ENCODE data around the gene SOX30.

The SOX30 gene

GRCh38 chr5:157582731-157583620 is 69.3 kb downstream of the SOX30 start:
- Histone ChIP-seq H3K27ac (ENCODE audit: low read length) (no peak overlapping the region), H3K9me3 (replicated peaks; ENCODE audit: insufficient read depth, low read length) (no peaks in the 10 kb centered on the region), H3K36me3 (replicated peaks; ENCODE audit: insufficient read depth, low read length) (no peaks in the 10 kb centered on the region), H3K27me3 (replicated peaks; ENCODE audit: insufficient read depth, low read length) (no peaks in the 10 kb centered on the region), H3K4me2 (ENCODE audit: low read depth, low read length) (no peak overlapping the region), H3K9ac (ENCODE audit: low read length) (no peak overlapping the region), H3K79me2 (ENCODE audit: low read length) (no peaks in the 10 kb centered on the region), H2AFZ (ENCODE audit: low read length) (no peak overlapping the region), H3F3A (ENCODE audit: insufficient read depth, low read length) (no peaks in the 10 kb centered on the region), H4K20me1 (ENCODE audit: insufficient read depth, low read length) (no peaks in the 10 kb centered on the region), H3K4me1 (ENCODE audit: low read length) (no peaks in the 10 kb centered on the region), H3K4me3 (ENCODE audit: low read length) (no peak overlapping the region), H3K9me2 (replicated peaks; ENCODE audit: insufficient read depth, low read length) (no peaks in the 10 kb centered on the region)
- DNase-seq, result no peak
- TF ChIP-seq CTCF (IDR thresholded peaks at IDR 0.05; ENCODE audit: low read length), result no peak
- TF ChIP-seq EZH2 (optimal IDR thresholded peaks at IDR 0.05; ENCODE audit: low read depth, low read length), result no peak
- TF ChIP-seq EZH2phosphoT487 (IDR thresholded peaks at IDR 0.05; ENCODE audit: low read length), result no peak

GRCh38 chr5:157581901-157582300 is 70.3 kb downstream of the SOX30 start:
- H3F3A ChIP-seq (ENCODE audit: insufficient read depth, low read length), result no peaks in the 10 kb centered on the region
- no peaks in the 10 kb centered on the region for H3K4me1 ChIP-seq (ENCODE audit: low read length)
- no peaks in the 10 kb centered on the region for H3K27me3 ChIP-seq (replicated peaks; ENCODE audit: insufficient read depth, low read length)
- no peak overlapping the region for H3K9ac ChIP-seq (ENCODE audit: low read length)
- H3K9me3 ChIP-seq (replicated peaks; ENCODE audit: insufficient read depth, low read length), result no peaks in the 10 kb centered on the region
- no peaks in the 10 kb centered on the region for H3K9me2 ChIP-seq (replicated peaks; ENCODE audit: insufficient read depth, low read length)
- H4K20me1 ChIP-seq (ENCODE audit: insufficient read depth, low read length), result no peaks in the 10 kb centered on the region
- H3K27ac ChIP-seq (ENCODE audit: low read length), result no peak overlapping the region
- H3K36me3 ChIP-seq (replicated peaks; ENCODE audit: insufficient read depth, low read length), result no peaks in the 10 kb centered on the region
- no peak for DNase-seq
- no peak for TF ChIP-seq EZH2phosphoT487 (IDR thresholded peaks at IDR 0.05; ENCODE audit: low read length)
- TF ChIP-seq CTCF (IDR thresholded peaks at IDR 0.05; ENCODE audit: low read length), result no peak
- no peak for TF ChIP-seq EZH2 (optimal IDR thresholded peaks at IDR 0.05; ENCODE audit: low read depth, low read length)
- H3K4me3 ChIP-seq (ENCODE audit: low read length), result no peak overlapping the region
- no peak overlapping the region for H2AFZ ChIP-seq (ENCODE audit: low read length)
- H3K79me2 ChIP-seq (ENCODE audit: low read length), result no peaks in the 10 kb centered on the region
- no peak overlapping the region for H3K4me2 ChIP-seq (ENCODE audit: low read depth, low read length)

- Histone ChIP-seq H3K79me2 (ENCODE audit: low read length) (no peaks in the 10 kb centered on the region), H3K4me3 (ENCODE audit: low read length) (no peak overlapping the region), H3K27me3 (replicated peaks; ENCODE audit: insufficient read depth, low read length) (peaks cover 10% of the 10 kb centered on the region), H3K9me2 (replicated peaks; ENCODE audit: insufficient read depth, low read length) (no peaks in the 10 kb centered on the region), H3K27ac (ENCODE audit: low read length) (no peak overlapping the region), H3K4me2 (ENCODE audit: low read depth, low read length) (no peak overlapping the region), H3F3A (ENCODE audit: insufficient read depth, low read length) (no peaks in the 10 kb centered on the region), H3K36me3 (replicated peaks; ENCODE audit: insufficient read depth, low read length) (no peaks in the 10 kb centered on the region), H2AFZ (ENCODE audit: low read length) (no peak overlapping the region), H4K20me1 (ENCODE audit: insufficient read depth, low read length) (no peaks in the 10 kb centered on the region), H3K9ac (ENCODE audit: low read length) (no peak overlapping the region), H3K4me1 (ENCODE audit: low read length) (0 out of 2 replicates have a peak, but pooled peaks cover 7% of the 10 kb centered on the region), H3K9me3 (replicated peaks; ENCODE audit: insufficient read depth, low read length) (no peaks in the 10 kb centered on the region)
- TF ChIP-seq EZH2phosphoT487 (IDR thresholded peaks at IDR 0.05; ENCODE audit: low read length) (no peak), CTCF (IDR thresholded peaks at IDR 0.05; ENCODE audit: low read length) (no peak), EZH2 (optimal IDR thresholded peaks at IDR 0.05; ENCODE audit: low read depth, low read length) (no peak)
- DNase-seq, result no peak
These were observed 74.0 kb downstream of the SOX30 start for GRCh38 chr5:157578079-157578780.
